Mesodermal cell (in vitro differentiated cells): Measurements from ENCODE around the gene GLCE.
A peak's percentile ranks its signal among the peaks of the same experiment; 100 is the strongest.

Experiments used
- H3K27ac ChIP-seq: 2 replicates; pipeline ENCODE4 v1.7.0; 2013; ENCODE audit warnings: mild to moderate bottlenecking, low read depth, low read length, moderate library complexity; ENCODE audit not compliant: severe bottlenecking
- H3K36me3 ChIP-seq: 2 replicates; pipeline ENCODE4 v1.7.1; 2013; ENCODE audit warnings: mild to moderate bottlenecking, low read length, moderate library complexity; ENCODE audit not compliant: control insufficient read depth, insufficient read depth
- H3K4me1 ChIP-seq: one replicate; pipeline ENCODE4 v1.7.1; 2013; ENCODE audit warnings: mild to moderate bottlenecking, low read length; ENCODE audit not compliant: insufficient read depth, control insufficient read depth, poor library complexity, severe bottlenecking
- H3K4me3 ChIP-seq: 2 replicates; pipeline ENCODE4 v1.7.0; 2013; ENCODE audit warnings: low read length, control low read depth, mild to moderate bottlenecking; ENCODE audit not compliant: insufficient read depth, poor library complexity, severe bottlenecking; ENCODE audit errors: extremely low read depth
- H3K9me3 ChIP-seq: 2 replicates; pipeline ENCODE4 v1.7.1; 2013; ENCODE audit warnings: mild to moderate bottlenecking, low read length, moderate library complexity; ENCODE audit not compliant: control insufficient read depth
- WGBS, 2 experiments: methylation state at CpG; one replicate each; pipeline ENCODE4 v1.1.5; 2013; ENCODE audit warnings: missing lambda C conversion rate in 2 of 2; ENCODE audit not compliant: insufficient coverage in 2 of 2; 5-methylcytosine and 5-hydroxymethylcytosine counted together

Gene GLCE

DNA sequence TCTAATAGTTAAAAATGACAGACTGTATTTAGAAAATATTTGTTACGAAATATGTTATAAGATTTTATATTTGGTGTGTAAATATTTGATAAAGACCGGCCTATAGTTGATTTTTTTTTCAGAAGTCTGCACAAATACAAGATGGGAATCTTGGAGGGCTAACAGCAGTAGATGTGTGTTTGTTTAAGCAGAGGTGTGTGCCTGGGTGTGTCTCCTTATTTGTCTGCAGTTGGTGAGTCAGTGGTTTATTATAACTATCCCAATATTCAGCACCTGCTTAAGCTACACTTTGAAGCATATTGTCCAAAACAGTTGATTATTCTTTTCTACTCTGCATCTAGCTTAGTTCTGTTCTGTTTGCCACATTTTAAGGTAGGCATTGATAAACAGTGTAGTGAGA is 12.4 kb downstream of the GLCE start:
- H3K9me3 ChIP-seq: no peaks in the 10 kb centered on the region
- H3K36me3 ChIP-seq: no peaks in the 10 kb centered on the region
- no peak overlapping the region for H3K27ac ChIP-seq
- 88 to 94% methylated on average over 2 of the region's 2 CpGs for WGBS, 2 experiments
- H3K4me3 ChIP-seq: no peak overlapping the region
- H3K4me1 ChIP-seq: no peaks in the 10 kb centered on the region

DNA sequence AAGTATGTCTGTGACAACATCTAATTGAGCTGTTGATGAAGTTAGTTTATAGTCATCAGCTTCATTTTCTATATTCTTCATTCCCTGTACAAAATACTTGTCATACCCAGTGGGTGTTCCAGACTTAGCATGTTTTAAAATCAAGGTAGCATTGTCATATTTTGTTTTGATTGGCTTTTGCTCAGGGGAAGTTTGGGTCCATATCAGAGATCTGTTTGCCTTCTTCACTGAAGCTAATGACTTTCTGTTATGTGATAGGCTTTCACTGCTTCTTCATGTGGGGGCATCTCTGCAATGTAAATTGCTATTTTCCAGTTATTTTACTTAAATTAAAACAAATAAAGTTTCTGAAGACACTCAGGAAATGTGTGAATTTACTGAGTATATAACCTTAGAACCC is 15.1 kb downstream of the GLCE start:
- H3K27ac ChIP-seq: no peak overlapping the region
- no peak overlapping the region for H3K4me3 ChIP-seq
- no peaks in the 10 kb centered on the region for H3K9me3 ChIP-seq
- no peaks in the 10 kb centered on the region for H3K36me3 ChIP-seq
- H3K4me1 ChIP-seq: no peaks in the 10 kb centered on the region

DNA sequence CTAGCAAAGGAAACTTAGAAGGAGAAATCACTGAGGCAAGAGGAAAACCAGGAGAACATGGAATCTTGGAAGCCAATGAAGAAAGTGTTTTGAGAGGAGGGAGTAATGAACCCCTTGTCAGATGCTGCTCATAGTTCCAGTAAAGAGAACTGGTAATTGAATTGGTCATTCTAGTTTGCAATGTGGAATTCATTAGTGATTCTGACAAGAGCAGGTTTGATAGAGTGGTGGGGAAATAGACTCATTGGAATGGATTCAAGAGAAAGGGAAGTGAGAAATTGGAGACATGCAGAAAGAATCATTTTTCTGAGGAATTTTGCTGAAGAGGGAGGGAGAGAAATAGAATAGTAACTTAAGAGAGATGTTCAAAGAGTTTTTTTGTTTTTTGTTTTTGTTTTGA is 21.0 kb downstream of the GLCE start:
- no peak overlapping the region for H3K4me3 ChIP-seq
- H3K27ac ChIP-seq: no peak overlapping the region
- no peaks in the 10 kb centered on the region for H3K4me1 ChIP-seq
- H3K36me3 ChIP-seq: no peaks in the 10 kb centered on the region
- H3K9me3 ChIP-seq: no peaks in the 10 kb centered on the region

DNA sequence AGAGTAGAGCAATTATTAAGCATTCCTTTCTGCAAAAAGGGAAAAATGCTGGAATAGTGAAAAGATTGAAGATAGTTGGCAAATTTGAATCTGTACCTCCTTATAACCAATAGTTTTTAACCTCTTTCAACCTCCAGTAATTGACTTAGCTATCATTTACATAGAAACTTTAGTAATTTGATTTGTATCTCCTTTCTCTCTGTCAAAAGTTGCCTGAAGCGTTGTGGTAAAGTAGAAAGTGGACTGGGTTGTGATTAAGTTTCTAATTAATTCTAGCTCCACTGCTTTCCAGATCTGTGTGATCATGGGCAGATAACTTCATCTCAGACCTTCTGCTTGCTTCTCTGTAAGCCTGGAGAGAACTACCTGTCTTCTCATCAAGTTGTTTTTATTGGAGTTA is 24.8 kb downstream of the GLCE start:
- H3K9me3 ChIP-seq: no peaks in the 10 kb centered on the region
- no CpG with 5 or more reads among the region's 1 CpG for WGBS, 2 experiments
- no peaks in the 10 kb centered on the region for H3K4me1 ChIP-seq
- H3K4me3 ChIP-seq: no peak overlapping the region
- no peak overlapping the region for H3K27ac ChIP-seq
- H3K36me3 ChIP-seq: no peaks in the 10 kb centered on the region

DNA sequence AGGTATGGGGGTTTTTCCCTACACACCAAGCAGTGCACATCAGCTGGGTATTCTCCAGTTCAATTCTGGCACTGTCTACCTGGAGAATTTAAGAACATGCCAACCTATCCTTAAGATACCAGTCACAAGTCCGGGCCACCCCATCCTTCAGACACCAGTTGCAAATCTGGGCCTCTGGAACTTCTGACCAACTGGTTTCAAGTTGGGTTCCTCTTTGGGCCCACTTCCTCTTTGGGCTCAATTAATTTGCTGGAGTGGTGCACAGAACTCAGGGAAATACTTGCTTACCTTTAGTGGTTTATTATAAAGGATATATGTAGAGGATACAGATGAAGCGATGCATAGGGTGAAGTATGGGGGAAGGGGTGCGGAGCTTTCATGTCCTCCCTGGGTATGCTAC is 25.3 kb downstream of the GLCE start:
- no peaks in the 10 kb centered on the region for H3K9me3 ChIP-seq
- no peak overlapping the region for H3K4me3 ChIP-seq
- H3K27ac ChIP-seq: no peak overlapping the region
- WGBS, 2 experiments: 94 to 96% methylated on average over 2 to 3 of the region's 3 CpGs
- H3K4me1 ChIP-seq: no peaks in the 10 kb centered on the region
- no peaks in the 10 kb centered on the region for H3K36me3 ChIP-seq

DNA sequence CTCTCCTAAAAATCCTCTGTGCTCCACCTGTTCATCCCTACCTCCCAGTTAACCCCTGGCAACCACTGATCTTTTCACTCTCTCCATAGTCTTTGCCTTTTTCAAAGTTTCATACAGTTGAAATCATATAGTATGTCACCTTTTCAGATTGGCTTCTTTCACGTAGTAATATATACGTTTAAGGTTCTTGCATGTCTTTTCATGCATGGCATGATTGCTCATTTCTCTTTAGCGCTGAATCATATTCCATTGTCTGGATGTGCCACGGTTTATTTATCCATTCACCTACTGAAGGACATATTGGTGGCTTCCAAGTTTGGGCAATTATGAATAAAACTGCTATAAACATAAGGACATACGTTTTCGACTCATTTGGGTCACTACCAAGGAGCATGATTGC is 28.7 kb downstream of the GLCE start:
- no peaks in the 10 kb centered on the region for H3K9me3 ChIP-seq
- no peak overlapping the region for H3K4me3 ChIP-seq
- 92 to 95% methylated on average over 2 to 4 of the region's 6 CpGs for WGBS, 2 experiments
- H3K4me1 ChIP-seq: peaks cover 13% of the 10 kb centered on the region
- no peak overlapping the region for H3K27ac ChIP-seq
- H3K36me3 ChIP-seq: no peaks in the 10 kb centered on the region

DNA sequence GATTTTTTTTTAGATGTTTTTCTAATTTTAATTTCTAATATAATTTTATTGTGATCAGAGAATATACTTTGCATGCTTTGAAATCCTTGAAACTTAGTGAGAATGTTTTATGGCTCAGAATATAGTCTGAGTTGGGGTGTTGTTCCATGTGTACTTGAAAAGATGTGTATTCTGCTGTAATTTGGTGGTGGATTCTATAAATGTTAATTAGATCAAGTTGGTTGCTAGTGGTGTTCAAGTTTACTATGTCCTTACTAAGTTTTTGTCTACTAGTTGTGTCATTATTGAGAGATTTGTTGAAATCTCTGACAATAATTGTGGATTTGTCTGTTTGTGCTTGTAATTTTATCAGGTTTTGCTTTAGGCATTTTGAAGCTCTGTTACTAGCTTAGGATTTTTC is 29.7 kb downstream of the GLCE start:
- no peak overlapping the region for H3K4me3 ChIP-seq

DNA sequence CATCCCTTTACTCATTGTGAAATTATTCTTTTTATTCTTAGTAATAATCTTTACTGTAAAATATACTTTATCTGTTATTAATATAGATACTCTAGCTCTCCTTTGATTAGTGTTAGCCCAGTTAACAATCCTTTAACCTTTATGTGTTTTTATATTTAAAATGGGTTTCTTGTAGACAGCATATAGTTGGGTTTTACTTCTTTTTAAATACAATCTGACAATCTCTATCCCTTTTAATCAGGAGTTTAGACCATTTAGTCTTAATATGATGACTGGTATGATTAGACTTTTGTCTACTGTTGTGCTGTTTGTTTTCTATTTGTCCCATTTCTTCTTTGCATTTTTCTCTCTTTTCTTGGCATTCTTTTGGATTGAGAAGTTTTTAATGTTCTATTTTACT is 30.1 kb downstream of the GLCE start:
- H3K9me3 ChIP-seq: no peaks in the 10 kb centered on the region
- no peak overlapping the region for H3K27ac ChIP-seq
- H3K36me3 ChIP-seq: no peaks in the 10 kb centered on the region
- H3K4me1 ChIP-seq: peaks cover 18% of the 10 kb centered on the region
- H3K4me3 ChIP-seq: no peak overlapping the region

More for the DNA sequence above, 29.7 kb downstream of the GLCE start:
- H3K4me1 ChIP-seq: peaks cover 18% of the 10 kb centered on the region
- no peak overlapping the region for H3K27ac ChIP-seq
- no peaks in the 10 kb centered on the region for H3K9me3 ChIP-seq
- no peaks in the 10 kb centered on the region for H3K36me3 ChIP-seq

DNA sequence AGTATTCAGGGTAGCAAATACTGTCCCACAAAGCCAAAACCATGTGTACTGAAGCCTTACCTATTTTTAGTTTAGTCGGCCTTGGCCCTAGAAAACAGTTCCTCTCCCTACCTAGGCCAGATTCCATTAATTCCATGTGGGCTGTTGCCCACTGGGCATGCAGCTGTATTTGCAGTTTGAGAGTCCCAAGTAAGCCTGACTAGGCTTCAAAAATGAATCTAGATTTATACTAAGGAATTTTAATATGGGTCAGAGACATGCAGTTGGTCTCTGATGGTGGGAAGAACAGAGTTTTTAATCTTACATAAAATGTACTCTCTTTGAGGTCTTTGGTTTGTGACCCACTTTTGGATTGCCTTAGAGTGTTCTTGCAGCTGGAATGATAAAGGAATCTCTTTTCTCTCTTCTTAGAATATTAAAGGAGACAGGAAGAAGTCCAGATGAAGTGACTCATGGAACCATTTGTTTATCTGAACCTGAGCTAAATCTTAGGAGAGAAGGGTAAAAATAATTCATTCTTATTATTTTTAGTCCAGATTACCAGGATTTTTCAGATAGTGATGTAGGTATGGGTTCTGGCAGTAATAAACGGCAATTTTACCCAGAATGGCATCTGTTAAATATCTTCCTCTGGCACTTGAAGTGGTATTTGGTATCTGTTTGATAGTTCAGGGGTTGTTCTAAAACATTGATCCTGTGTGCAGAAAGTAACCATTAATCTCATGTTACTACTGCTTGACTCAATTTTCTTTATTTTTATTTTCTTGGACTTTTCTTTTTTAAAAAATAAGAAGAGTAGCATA is 33.8 kb downstream of the GLCE start:
- H3K9me3 ChIP-seq: no peaks in the 10 kb centered on the region
- no peak overlapping the region for H3K4me3 ChIP-seq
- H3K36me3 ChIP-seq: peaks cover 9% of the 10 kb centered on the region
- no peak overlapping the region for H3K27ac ChIP-seq
- H3K4me1 ChIP-seq: peaks cover 18% of the 10 kb centered on the region
- 60 to 100% methylated on average over 1 to 2 of the region's 2 CpGs for WGBS, 2 experiments

DNA sequence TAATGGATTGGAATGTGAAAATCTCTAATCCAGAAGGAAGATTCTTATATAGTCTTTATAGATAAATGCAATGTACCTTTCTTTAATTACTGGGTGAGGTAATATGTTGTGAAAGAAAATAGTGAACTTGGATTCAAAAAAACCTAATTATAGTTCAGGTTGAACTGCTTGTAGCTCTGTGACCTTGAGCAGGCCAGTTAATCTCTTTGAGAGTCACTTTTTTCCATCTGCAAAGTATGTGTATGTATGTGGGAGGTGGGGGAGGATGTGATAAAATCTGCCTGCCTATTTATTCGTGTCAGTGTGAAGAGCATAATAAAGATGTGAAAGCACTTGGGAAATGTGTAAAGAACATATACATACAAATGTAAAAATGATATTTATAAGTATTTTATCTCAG is 34.4 kb downstream of the GLCE start:
- Histone ChIP-seq H3K27ac (no peak overlapping the region), H3K9me3 (no peaks in the 10 kb centered on the region), H3K4me1 (peaks cover 18% of the 10 kb centered on the region), H3K36me3 (peaks cover 9% of the 10 kb centered on the region), H3K4me3 (no peak overlapping the region)
- WGBS, 2 experiments: no CpG with 5 or more reads among the region's 1 CpG

DNA sequence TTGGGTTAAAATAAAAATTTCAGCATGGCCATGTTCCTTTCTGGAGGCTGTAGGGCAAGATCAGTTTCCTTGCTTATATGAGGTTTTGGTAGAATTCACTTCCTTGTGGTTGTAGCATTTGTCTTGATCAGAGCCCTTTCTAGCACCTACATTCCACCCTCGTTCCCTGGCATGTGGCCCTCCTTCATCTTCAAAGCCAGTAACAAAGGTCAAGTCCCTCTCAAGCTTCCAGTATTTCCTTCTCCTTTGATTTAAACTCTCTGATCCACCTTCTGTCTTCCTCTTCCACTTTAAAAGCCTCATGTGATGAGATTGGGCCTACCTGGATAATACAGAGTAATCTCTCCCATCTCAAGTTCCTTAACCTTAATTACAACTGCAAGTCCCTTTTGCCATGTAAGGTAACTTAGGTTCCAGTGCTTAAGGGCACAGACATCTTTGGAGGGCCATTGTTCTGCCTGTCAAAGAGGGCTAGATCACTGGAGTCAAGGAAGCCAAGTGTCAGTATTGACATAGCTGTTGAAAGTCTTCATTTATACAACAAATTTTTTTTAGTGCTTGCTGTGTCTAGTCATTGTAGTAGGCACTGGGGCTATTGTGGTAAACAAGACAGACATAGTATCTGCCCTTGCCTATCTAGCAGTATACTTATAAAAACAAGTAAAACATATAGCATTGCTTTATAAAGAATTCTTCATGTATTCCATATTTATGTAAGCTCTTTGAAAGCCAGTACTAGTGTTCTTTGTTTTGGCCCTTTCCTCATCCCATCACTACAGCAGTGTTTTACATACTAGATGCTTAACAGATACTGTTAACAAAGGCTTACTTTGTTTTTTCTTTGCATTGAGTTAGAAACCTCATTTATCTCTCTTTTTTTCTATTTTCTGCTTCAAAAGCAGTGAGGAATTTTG is 40.7 kb downstream of the GLCE start:
- peaks cover 9% of the 10 kb centered on the region for H3K36me3 ChIP-seq
- H3K27ac ChIP-seq: peak overlapping the region; percentile 33
- WGBS, 2 experiments: 63 to 88% methylated on average over 1 of the region's 1 CpG
- no peak overlapping the region for H3K4me3 ChIP-seq
- peaks cover 11% of the 10 kb centered on the region for H3K4me1 ChIP-seq
- no peaks in the 10 kb centered on the region for H3K9me3 ChIP-seq
